SK-N-SH treated with all-trans-retinoic acid at 6 μM for 48 hours (cell line): ENCODE measurements around the gene TNFRSF13B.

Experiments used
- ARNTL ChIP-seq: fragments of 450-650 bp; formaldehyde crosslinking; IDR thresholded peaks from 2 replicates; pipeline ENCODE4 v1.5.0; 2020; ENCODE audit warnings: low read depth, mild to moderate bottlenecking, moderate library complexity, borderline replicate concordance
- CREB5 ChIP-seq: fragments of 250-450 bp; sonication (Bioruptor Pico); IDR thresholded peaks from 2 replicates; pipeline ENCODE4 v1.5.1; 2020; ENCODE audit warnings: low read depth, mild to moderate bottlenecking, moderate library complexity
- ESRRG ChIP-seq: fragments of 250-450 bp; sonication (Bioruptor Pico); IDR thresholded peaks from 2 replicates; pipeline ENCODE4 v1.6.1; 2021; ENCODE audit warnings: mild to moderate bottlenecking
- POU6F1 ChIP-seq: fragments of 250-450 bp; sonication (Bioruptor Pico); IDR thresholded peaks from 2 replicates; pipeline ENCODE4 v1.8.0; 2021; ENCODE audit warnings: low read depth, mild to moderate bottlenecking, moderate library complexity, borderline replicate concordance
- PPARA ChIP-seq: fragments of 250-450 bp; sonication (Bioruptor Pico); IDR thresholded peaks from 2 replicates; pipeline ENCODE4 v1.5.0; 2020; ENCODE audit warnings: mild to moderate bottlenecking, borderline replicate concordance
- TCF4 ChIP-seq: fragments of 250-450 bp; sonication (Bioruptor Pico); IDR thresholded peaks from 2 replicates; pipeline ENCODE4 v1.8.0; 2021; ENCODE audit warnings: mild to moderate bottlenecking, moderate library complexity, borderline replicate concordance
- TOX ChIP-seq: fragments of 250-450 bp; sonication (Bioruptor Pico); IDR thresholded peaks from 2 replicates; pipeline ENCODE4 v1.8.0; 2021; ENCODE audit warnings: mild to moderate bottlenecking, moderate library complexity, borderline replicate concordance
- TSHZ2 ChIP-seq: fragments of 250-450 bp; sonication (Bioruptor Pico); IDR thresholded peaks from 2 replicates; pipeline ENCODE4 v1.5.0; 2020; ENCODE audit warnings: mild to moderate bottlenecking, moderate library complexity
- ZFP3 ChIP-seq: fragments of 250-450 bp; sonication (Bioruptor Pico); IDR thresholded peaks from 2 replicates; pipeline ENCODE4 v1.5.0; 2020; ENCODE audit warnings: mild to moderate bottlenecking, moderate library complexity
- ZFP30 ChIP-seq: fragments of 450-650 bp; formaldehyde crosslinking; IDR thresholded peaks from 2 replicates; pipeline ENCODE4 v1.5.0; 2022; ENCODE audit warnings: mild to moderate bottlenecking, moderate library complexity
- ZNF565 ChIP-seq: fragments of 450-650 bp; formaldehyde crosslinking; conservative IDR thresholded peaks from 2 replicates; pipeline ENCODE4 v1.5.0; 2020; ENCODE audit warnings: low read depth, mild to moderate bottlenecking, moderate library complexity
- ZNF8 ChIP-seq: fragments of 450-650 bp; formaldehyde crosslinking; IDR thresholded peaks from 2 replicates; pipeline ENCODE4 v1.5.0; 2020; ENCODE audit warnings: mild to moderate bottlenecking, moderate library complexity

- TF ChIP-seq TOX (CRISPR knock-in tag) (no peak), ZNF8 (CRISPR knock-in tag) (no peak), TCF4 (no peak), ZFP3 (CRISPR knock-in tag) (no peak), ZNF565 (CRISPR knock-in tag) (no peak), CREB5 (no peak), TSHZ2 (no peak), ARNTL (CRISPR knock-in tag) (no peak), POU6F1 (CRISPR knock-in tag) (no peak), ESRRG (CRISPR knock-in tag) (no peak), PPARA (CRISPR knock-in tag) (no peak), ZFP30 (CRISPR knock-in tag) (no peak)
Observed at GRCh38 chr17:16950488-16950887, 21.4 kb downstream of the TNFRSF13B start.
